Right cardiac atrium (tissue), 5 donors: Measurements from ENCODE around the gene SPTSSB. TPM values are rescaled to one million over a fixed set of nuclear protein-coding genes. Genes with fewer than 3 reads are reported as not detected.

Experiments used
- ATAC-seq, 2 donors: fragments of 200-7000 bp; cut with Tn5 transposase; one replicate each; pipeline versions ENCODE4 v1.8.0 to v1.9.1; 2020; ENCODE audit warnings: moderate library complexity in 2 of 2, mild to moderate bottlenecking in 1 of 2
- DNase-seq, 3 donors: peaks; one replicate each; pipeline ENCODE4 v3.0.0-alpha.2; 2020
- H3K27ac ChIP-seq: one replicate; pipeline ENCODE4 v1.5.1; 2013; ENCODE audit warnings: mild to moderate bottlenecking, low read length, control low read depth, moderate library complexity
- H3K27me3 ChIP-seq: one replicate; pipeline ENCODE4 v1.6.1; 2013; ENCODE audit not compliant: control insufficient read depth, insufficient read depth
- H3K4me1 ChIP-seq: one replicate; pipeline ENCODE4 v1.6.1; 2013; ENCODE audit warnings: low read length; ENCODE audit not compliant: control insufficient read depth, insufficient read depth
- H3K4me3 ChIP-seq: one replicate; pipeline ENCODE4 v1.5.1; 2013; ENCODE audit warnings: low read length, control low read depth
- H3K9me3 ChIP-seq: one replicate; pipeline ENCODE4 v1.6.1; 2013; ENCODE audit warnings: low read length; ENCODE audit not compliant: control insufficient read depth
- WGBS: extraction: QIAGEN DNeasy Blood & Tissue Kit; methylation state at CpG from one replicate; pipeline ENCODE4 v1.1.7; 2013; 5-methylcytosine and 5-hydroxymethylcytosine counted together
- intact Hi-C, 4 donors: fragments of 100-400 bp; cut with DNase I; formaldehyde crosslinking; loops; one replicate each; pipeline versions ENCODE4 v1.11.0 to v1.14.0; 2022 to 2023
- polyA plus RNA-seq: library from polyadenylated mRNA; stranded (reverse); fragments of 200-250 nt; gene quantifications from one replicate; pipeline ENCODE4 v1.2.3, GENCODE V29; 2013
- total RNA-seq, 4 donors: library from RNA; stranded (reverse); fragmentation: NEBNext Ultra II Directional; extraction: Animal tissue kit (Norgen Biotek cat#: 25700); gene quantifications; one replicate each; pipeline ENCODE4 v1.2.1, GENCODE V29; 2021
- donor health status: healthy with polysubstance abuse.
- donor health status: DM: no; HTN: yes; CAD: no.
- donor health status: DM: no; HTN: no; CAD: no.
- donor health status: DM: no; HTN: yes; CAD: no; lungs with severe emphysema.
- donor health status: DM: yes; HTN: yes; CAD: no.

SPTSSB gene
- total and polyA plus RNA-seq, 5 donors: 0.09 to 0.45 (median 0.12) TPM; not detected in 2

- H3K27ac ChIP-seq: no peak overlapping the region
- no peak overlapping the region for H3K4me3 ChIP-seq
- no peaks in the 10 kb centered on the region for H3K4me1 ChIP-seq
- no peaks in the 10 kb centered on the region for H3K9me3 ChIP-seq
- DNase-seq (no peak), ATAC-seq (no peak)
- intact Hi-C loops: no loop called here
- no peaks in the 10 kb centered on the region for H3K27me3 ChIP-seq
These were observed 20.4 kb downstream of the SPTSSB start for GRCh38 chr3:161350916-161351315.

GRCh38 chr3:161349529-161350312, 21.6 kb downstream of the SPTSSB start:
- Histone ChIP-seq H3K4me1 (no peaks in the 10 kb centered on the region), H3K4me3 (no peak overlapping the region), H3K9me3 (no peaks in the 10 kb centered on the region), H3K27me3 (no peaks in the 10 kb centered on the region), H3K27ac (no peak overlapping the region)
- 52% methylated on average over 7 of the region's 7 CpGs for WGBS
- peak in 1 of 2 donors; percentile 57 for ATAC-seq
- DNase-seq: no peak
- intact Hi-C loops: no loop called here

GRCh38 chr3:161348796-161349400, 22.4 kb downstream of the SPTSSB start:
- Histone ChIP-seq H3K9me3 (no peaks in the 10 kb centered on the region), H3K4me1 (no peaks in the 10 kb centered on the region), H3K4me3 (no peak overlapping the region), H3K27ac (no peak overlapping the region), H3K27me3 (no peaks in the 10 kb centered on the region)
- 81% methylated on average over 2 of the region's 2 CpGs for WGBS
- DNase-seq (no peak), ATAC-seq (no peak)
- intact Hi-C loops: no loop called here

- DNase-seq (no peak), ATAC-seq (no peak)
- H3K9me3 ChIP-seq: no peaks in the 10 kb centered on the region
- H3K4me1 ChIP-seq: no peaks in the 10 kb centered on the region
- 87% methylated on average over 5 of the region's 5 CpGs for WGBS
- no peaks in the 10 kb centered on the region for H3K27me3 ChIP-seq
- no peak overlapping the region for H3K27ac ChIP-seq
- intact Hi-C loops: no loop called here
- no peak overlapping the region for H3K4me3 ChIP-seq
These were observed 23.6 kb downstream of the SPTSSB start for GRCh38 chr3:161347726-161348125.

- Histone ChIP-seq H3K27me3 (no peaks in the 10 kb centered on the region), H3K4me1 (no peaks in the 10 kb centered on the region), H3K9me3 (no peaks in the 10 kb centered on the region), H3K4me3 (no peak overlapping the region), H3K27ac (no peak overlapping the region)
- ATAC-seq (no peak), DNase-seq (no peak)
- intact Hi-C loops: no loop called here
- WGBS: 36% methylated on average over 2 of the region's 2 CpGs
These were observed 26.3 kb downstream of the SPTSSB start for GRCh38 chr3:161345023-161345422.

- no peak for DNase-seq
- H3K9me3 ChIP-seq: no peaks in the 10 kb centered on the region
- no peak for ATAC-seq
- intact Hi-C loops: no loop called here
- no peak overlapping the region for H3K4me3 ChIP-seq
- H3K27ac ChIP-seq: no peak overlapping the region
- WGBS: 83% methylated on average over 1 of the region's 1 CpG
- H3K27me3 ChIP-seq: no peaks in the 10 kb centered on the region
- H3K4me1 ChIP-seq: no peaks in the 10 kb centered on the region
These were observed 27.3 kb downstream of the SPTSSB start for GRCh38 chr3:161343986-161344385.

- intact Hi-C loops: no loop called here
- ATAC-seq: no peak
These were observed 27.8 kb downstream of the SPTSSB start for GRCh38 chr3:161343540-161343939.

GRCh38 chr3:161342629-161343028, 28.7 kb downstream of the SPTSSB start:
- WGBS: 67% methylated on average over 3 of the region's 3 CpGs
- ATAC-seq: no peak
- no peak for DNase-seq
- no peaks in the 10 kb centered on the region for H3K9me3 ChIP-seq
- intact Hi-C loops: no loop called here
- no peaks in the 10 kb centered on the region for H3K27me3 ChIP-seq
- H3K4me3 ChIP-seq: no peak overlapping the region
- no peak overlapping the region for H3K27ac ChIP-seq
- H3K4me1 ChIP-seq: no peaks in the 10 kb centered on the region

More at GRCh38 chr3:161343540-161343939, 27.8 kb downstream of the SPTSSB start:
- no peaks in the 10 kb centered on the region for H3K9me3 ChIP-seq
- H3K27me3 ChIP-seq: no peaks in the 10 kb centered on the region
- WGBS: 83% methylated on average over 3 of the region's 3 CpGs
- H3K4me3 ChIP-seq: no peak overlapping the region
- no peak overlapping the region for H3K27ac ChIP-seq
- no peak for DNase-seq
- no peaks in the 10 kb centered on the region for H3K4me1 ChIP-seq

DNA sequence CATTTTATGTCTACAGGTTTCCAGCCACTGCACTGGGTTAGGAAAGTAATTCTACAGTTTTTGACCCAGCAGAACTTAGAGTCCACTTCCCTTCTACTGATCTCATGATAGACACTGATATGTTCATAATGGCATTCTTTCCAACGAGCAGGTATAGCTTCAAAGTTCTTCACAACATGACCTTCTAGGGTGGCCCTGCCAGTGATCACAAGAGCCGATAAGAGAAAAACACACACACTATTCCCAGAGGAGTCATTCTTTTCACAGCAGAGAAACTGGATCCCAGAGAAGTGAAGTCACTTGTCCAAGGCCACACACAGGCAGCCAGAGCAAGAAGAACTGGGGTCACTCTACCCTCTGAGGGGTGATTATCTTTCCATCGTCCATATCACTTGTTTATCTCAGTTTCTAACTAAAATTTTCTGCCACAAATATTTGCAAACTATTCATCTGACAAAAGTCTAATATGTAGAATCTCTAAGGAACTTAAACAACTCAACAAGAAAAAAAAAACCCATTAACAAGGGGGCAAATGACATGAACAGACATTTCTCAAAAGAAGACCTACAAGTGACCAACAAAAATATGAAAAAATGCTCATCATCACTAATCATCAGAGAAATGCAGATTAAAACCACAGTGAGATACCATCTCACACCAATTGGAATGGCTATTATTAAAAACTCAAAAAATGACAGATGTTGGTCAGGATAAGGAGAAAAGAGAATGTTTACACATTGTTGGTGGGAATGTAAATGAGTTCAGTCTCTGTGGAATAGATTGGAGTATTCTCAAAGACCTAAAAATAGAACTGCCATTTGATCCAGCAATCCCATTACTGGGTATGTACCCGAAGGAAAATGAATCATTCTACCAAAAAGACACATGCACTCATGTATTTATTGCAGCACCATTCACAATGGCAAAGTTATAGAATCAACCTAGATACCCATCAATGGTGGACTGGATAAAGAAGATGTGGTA, 31.5 kb downstream of the SPTSSB start:
- ATAC-seq: no peak
- 45% methylated on average over 4 of the region's 4 CpGs for WGBS
- no peak overlapping the region for H3K27ac ChIP-seq
- intact Hi-C loops: no loop called here
- H3K9me3 ChIP-seq: no peaks in the 10 kb centered on the region
- H3K27me3 ChIP-seq: no peaks in the 10 kb centered on the region
- no peak overlapping the region for H3K4me3 ChIP-seq
- no peak for DNase-seq
- no peaks in the 10 kb centered on the region for H3K4me1 ChIP-seq

- H3K27me3 ChIP-seq: no peaks in the 10 kb centered on the region
- ATAC-seq (no peak), DNase-seq (no peak)
- no peak overlapping the region for H3K27ac ChIP-seq
- intact Hi-C loops: no loop called here
- no peaks in the 10 kb centered on the region for H3K9me3 ChIP-seq
- no peaks in the 10 kb centered on the region for H3K4me1 ChIP-seq
- no peak overlapping the region for H3K4me3 ChIP-seq
These were observed 34.0 kb downstream of the SPTSSB start for GRCh38 chr3:161337311-161337710.

GRCh38 chr3:161336661-161337060, 34.7 kb downstream of the SPTSSB start:
- ATAC-seq (no peak), DNase-seq (no peak)
- intact Hi-C loops: no loop called here
- H3K27me3 ChIP-seq: no peaks in the 10 kb centered on the region
- H3K4me3 ChIP-seq: no peak overlapping the region
- 84% methylated on average over 2 of the region's 2 CpGs for WGBS
- H3K4me1 ChIP-seq: no peaks in the 10 kb centered on the region
- H3K9me3 ChIP-seq: no peaks in the 10 kb centered on the region
- H3K27ac ChIP-seq: no peak overlapping the region
